Calu3 (cell line): ENCODE measurements around the gene ANXA11. TPM values are rescaled to one million over a fixed set of nuclear protein-coding genes. Genes with fewer than 3 reads are reported as not detected.
"Not testable (repeated sequence)": the region's sequence is repeated elsewhere in the genome, so short reads cannot be mapped to it uniquely, and the experiment has no call there.

Experiments
- BruUV-seq: library from RNA; stranded (reverse); fragments of 400-500 nt; replicated peaks from 2 replicates; lab custom pipeline; 2021; lab: Mats Ljungman, UMichigan
- CTCF ChIA-PET: fragments of 300-600 bp; sonication (Branson Sonifier 250); formaldehyde crosslinking; loops from one replicate; lab custom pipeline; 2022; ENCODE audit warnings: antibody characterized with exemption; lab: Charles Lee
- DNase-seq: peaks from one replicate; pipeline ENCODE4 v3.0.0; 2022
- H3K27ac Mint-ChIP-seq: one replicate; pipeline ENCODE4 v1.8.0; 2022; ENCODE audit warnings: mixed read lengths; ENCODE audit not compliant: unreplicated experiment
- H3K27me3 Mint-ChIP-seq: one replicate; pipeline ENCODE4 v1.8.0; 2022; ENCODE audit warnings: mixed read lengths; ENCODE audit not compliant: unreplicated experiment
- H3K36me3 Mint-ChIP-seq: one replicate; pipeline ENCODE4 v1.8.0; 2022; ENCODE audit warnings: mild to moderate bottlenecking, moderate library complexity, mixed read lengths; ENCODE audit not compliant: insufficient read depth, unreplicated experiment
- H3K4me1 Mint-ChIP-seq: one replicate; pipeline ENCODE4 v1.8.0; 2022; ENCODE audit warnings: mild to moderate bottlenecking, low read depth, mixed read lengths; ENCODE audit not compliant: unreplicated experiment
- H3K4me3 Mint-ChIP-seq: one replicate; pipeline ENCODE4 v1.8.0; 2022; ENCODE audit warnings: mild to moderate bottlenecking, low read depth, moderate library complexity, mixed read lengths; ENCODE audit not compliant: unreplicated experiment
- H3K9me3 Mint-ChIP-seq: one replicate; pipeline ENCODE4 v1.8.0; 2022; ENCODE audit warnings: low read depth, mixed read lengths; ENCODE audit not compliant: unreplicated experiment
- intact Hi-C: fragments of 100-400 bp; cut with micrococcal nuclease; formaldehyde crosslinking; loops from one replicate; pipeline ENCODE4 v1.10.0; 2022; ENCODE audit not compliant: unreplicated experiment
- total RNA-seq: library from RNA; stranded (reverse); gene quantifications from 2 replicates; pipeline ENCODE4 v1.2.3, GENCODE V29; 2022

ANXA11 gene
- total RNA-seq, 1 experiment from 2014 or later: 835 TPM

DNA sequence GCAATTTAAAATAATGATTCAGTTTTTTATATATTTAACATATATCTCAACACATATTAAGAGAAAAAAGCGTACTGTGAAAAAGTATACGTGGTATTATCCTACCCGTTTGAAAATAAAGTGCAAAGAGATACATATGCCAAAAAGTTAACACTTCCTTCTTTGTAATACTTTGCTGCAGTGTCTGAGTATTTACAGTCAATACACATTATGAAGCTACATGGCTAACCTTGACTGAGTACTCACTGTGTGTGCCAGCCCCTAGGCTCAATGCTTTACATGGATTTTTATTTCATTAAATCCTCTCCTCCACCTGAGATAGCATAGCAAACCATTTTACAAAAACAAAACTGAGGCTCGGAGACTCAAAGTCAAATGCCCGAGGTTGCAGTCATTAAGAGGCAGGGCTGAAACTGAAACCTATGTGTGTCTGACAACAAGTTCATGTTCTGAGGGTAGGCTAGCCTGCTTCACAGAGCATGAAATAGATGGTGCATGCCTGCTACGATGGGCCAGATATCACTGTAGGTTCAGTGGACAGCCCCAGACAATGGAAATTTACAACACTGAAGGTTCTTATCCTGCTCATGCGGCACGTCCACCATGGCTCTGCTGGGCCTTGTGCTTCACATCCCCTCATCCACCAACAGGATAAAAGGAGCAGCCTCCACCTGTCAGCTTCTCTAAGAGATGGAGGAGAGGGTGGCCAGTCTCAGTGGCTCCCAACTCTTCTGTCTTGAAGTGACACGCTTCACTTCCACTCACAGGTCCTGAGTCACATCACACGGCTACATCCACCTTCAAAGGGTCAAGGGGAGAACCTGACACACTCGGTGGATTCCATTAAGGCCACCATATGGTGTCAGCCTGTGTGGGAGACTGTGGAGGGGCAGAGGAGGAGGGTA is 29.2 kb upstream of the ANXA11 start:
- H3K27me3 Mint-ChIP-seq, H3K9me3 Mint-ChIP-seq, BruUV-seq, H3K27ac Mint-ChIP-seq, DNase-seq, H3K4me1 Mint-ChIP-seq, intact Hi-C loops, H3K36me3 Mint-ChIP-seq, H3K4me3 Mint-ChIP-seq: not testable (repeated sequence)
- CTCF ChIA-PET: interaction anchor here (0.5 kb wide), 1 partner anchor 376 kb away, joined by 4 read pairs; no protein-coding TSS in a partner anchor

DNA sequence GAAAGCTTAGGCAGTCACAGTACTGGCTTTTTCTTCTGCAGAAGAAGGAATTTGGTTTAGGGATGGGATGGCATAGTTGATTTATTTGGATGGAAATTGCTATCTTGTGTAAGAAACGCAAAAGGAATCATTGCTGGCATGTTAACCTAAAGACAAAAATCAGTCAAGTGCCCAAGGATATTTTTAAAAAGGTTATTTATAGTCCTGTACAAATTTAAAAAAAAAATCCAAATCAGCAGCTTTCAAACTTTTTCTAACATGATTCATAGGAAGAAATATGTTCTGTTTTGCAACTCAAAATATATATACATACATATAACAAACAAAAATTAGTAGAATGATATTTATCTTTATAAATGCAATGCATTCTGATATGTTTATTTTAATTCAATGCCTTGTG is 28.5 kb upstream of the ANXA11 start:
- H3K9me3 Mint-ChIP-seq, H3K4me3 Mint-ChIP-seq, H3K27ac Mint-ChIP-seq, BruUV-seq, DNase-seq, H3K27me3 Mint-ChIP-seq, H3K36me3 Mint-ChIP-seq, intact Hi-C loops, H3K4me1 Mint-ChIP-seq: not testable (repeated sequence)
- CTCF ChIA-PET: interaction anchor here (0.5 kb wide), 1 partner anchor 377 kb away, joined by 4 read pairs; no protein-coding TSS in a partner anchor

DNA sequence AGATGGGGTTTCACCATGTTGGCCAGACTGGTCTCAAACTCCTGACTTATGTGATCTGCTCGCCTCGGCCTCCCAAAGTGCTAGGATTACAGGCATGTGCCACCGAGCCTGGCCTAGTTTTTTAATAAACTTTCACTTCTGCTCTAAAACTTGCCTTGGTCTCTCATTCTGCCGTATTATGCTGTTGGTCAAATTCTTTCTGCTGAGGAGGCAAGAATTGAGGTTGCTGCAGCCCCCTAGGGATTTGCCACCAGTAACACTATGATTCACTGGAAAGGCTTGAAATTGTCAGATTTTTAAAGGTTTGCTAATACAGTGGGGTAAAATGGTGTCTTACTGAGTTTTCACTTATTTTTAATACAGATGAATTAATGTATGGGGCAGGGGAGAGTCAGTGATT is 21.4 kb upstream of the ANXA11 start:
- DNase-seq, BruUV-seq, H3K9me3 Mint-ChIP-seq, CTCF ChIA-PET, H3K4me3 Mint-ChIP-seq, H3K27me3 Mint-ChIP-seq, H3K4me1 Mint-ChIP-seq, H3K27ac Mint-ChIP-seq, H3K36me3 Mint-ChIP-seq: not testable (repeated sequence)
- intact Hi-C loops: loop anchor here (5.0 kb wide), 1 partner anchor 169 kb away; no protein-coding TSS in a partner anchor

DNA sequence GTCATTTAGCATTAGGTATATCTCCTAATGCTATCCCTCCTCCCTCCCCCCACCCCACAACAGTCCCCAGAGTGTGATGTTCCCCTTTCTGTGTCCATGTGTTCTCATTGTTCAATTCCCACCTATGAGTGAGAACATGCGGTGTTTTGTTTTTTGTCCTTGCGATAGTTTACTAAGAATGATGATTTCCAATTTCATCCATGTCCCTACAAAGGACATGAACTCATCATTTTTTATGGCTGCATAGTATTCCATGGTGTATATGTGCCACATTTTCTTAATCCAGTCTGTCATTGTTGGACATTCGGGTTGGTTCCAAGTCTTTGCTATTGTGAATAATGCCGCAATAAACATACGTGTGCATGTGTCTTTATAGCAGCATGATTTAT is 17.7 kb upstream of the ANXA11 start:
- H3K27ac Mint-ChIP-seq, H3K4me1 Mint-ChIP-seq, H3K36me3 Mint-ChIP-seq, H3K27me3 Mint-ChIP-seq, BruUV-seq, intact Hi-C loops, H3K4me3 Mint-ChIP-seq, DNase-seq, H3K9me3 Mint-ChIP-seq: not testable (repeated sequence)
- CTCF ChIA-PET: interaction anchor here (1.0 to 1.2 kb wide), 7 partner anchors 19 to 165 kb away, joined by 5 to 30 read pairs (median 5); no protein-coding TSS in a partner anchor

DNA sequence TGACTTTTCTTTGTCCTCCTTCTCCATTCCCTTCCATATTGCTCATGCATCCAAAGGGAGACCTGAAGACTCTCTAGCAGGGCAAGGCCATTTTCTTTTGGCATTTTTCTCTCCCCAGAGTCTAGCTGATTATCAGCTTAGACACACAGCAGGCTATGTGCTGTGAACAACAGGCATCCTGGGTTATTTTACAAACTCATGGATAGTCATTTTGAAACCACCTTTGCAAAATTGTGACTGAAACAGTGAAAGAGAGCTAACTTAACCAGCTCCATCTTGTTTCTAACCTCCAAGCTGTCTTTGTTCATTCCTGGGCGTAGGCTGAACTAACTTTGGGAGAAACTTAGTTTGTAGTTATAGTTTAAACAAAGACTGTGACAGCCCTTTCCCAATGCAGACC is 13.5 kb upstream of the ANXA11 start:
- H3K27me3 Mint-ChIP-seq, H3K9me3 Mint-ChIP-seq, intact Hi-C loops, DNase-seq, BruUV-seq, H3K4me3 Mint-ChIP-seq, H3K4me1 Mint-ChIP-seq, H3K27ac Mint-ChIP-seq, CTCF ChIA-PET: not testable (repeated sequence)
- peaks cover 14% of the 10 kb centered on the region for H3K36me3 Mint-ChIP-seq

DNA sequence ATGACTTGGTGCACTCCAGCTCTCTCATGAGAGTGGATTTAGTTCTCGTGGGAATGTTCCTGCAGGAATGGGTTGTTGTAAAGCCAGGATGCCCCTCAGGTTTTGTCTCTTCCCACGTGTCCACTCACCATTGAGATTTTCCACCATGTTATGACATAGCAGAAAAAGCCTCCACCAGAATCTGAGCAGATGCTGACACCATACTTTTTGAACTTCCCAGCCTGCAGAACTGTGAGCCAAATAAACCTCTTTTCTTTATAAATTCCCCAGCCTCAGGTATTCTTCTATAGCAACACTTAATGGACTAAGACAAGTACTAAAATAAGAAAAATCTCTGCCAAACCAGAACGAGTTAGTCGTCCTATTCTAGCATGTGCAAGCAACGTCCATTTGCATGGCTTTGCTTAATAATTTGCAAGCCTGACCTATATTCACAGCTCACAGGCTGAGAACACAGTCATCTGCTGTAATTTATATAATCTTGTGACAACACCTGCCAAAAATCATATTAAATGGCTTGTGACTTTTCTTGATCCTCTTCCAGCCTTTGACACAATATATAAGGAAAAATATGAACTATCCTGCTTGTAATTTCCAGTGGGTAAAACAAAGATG is 9.1 kb upstream of the ANXA11 start:
- not testable (repeated sequence) for H3K27me3 Mint-ChIP-seq, BruUV-seq

DNA sequence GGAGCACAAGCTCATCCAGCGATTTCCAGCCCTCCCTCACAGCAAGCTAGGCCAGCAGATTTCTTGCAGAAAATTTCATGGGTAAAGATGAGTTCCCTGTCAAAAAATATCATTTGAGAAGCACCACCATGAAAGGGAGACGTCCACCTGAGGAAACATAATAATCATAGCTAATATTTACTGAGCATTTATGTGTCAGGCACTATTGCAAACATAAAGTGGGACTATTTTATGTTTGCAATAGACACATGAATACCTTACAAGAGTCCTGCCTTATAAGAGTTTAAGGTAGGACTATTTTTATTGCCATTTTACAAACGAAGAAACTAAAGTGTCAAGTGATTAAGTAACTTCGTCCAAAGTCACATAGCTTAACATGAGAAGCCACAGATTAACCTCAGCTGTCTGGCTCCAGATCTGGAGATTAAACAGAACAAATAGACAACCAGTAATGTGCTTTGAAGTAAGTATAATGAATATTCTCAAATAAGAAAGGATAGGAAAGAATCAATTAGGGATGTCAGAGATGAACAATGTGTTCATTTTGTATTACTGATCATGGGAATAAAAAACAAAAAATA is 7.3 kb upstream of the ANXA11 start:
- DNase-seq, H3K9me3 Mint-ChIP-seq, intact Hi-C loops, H3K27ac Mint-ChIP-seq, H3K4me3 Mint-ChIP-seq, H3K27me3 Mint-ChIP-seq, BruUV-seq: not testable (repeated sequence)
- CTCF ChIA-PET: interaction anchor here (1.1 kb wide), 1 partner anchor 69 kb away, joined by 5 read pairs; no protein-coding TSS in a partner anchor
- Mint-ChIP-seq H3K4me1 (peaks cover 58% of the 10 kb centered on the region), H3K36me3 (peaks cover 46% of the 10 kb centered on the region)

More for the DNA sequence above, 9.1 kb upstream of the ANXA11 start:
- H3K4me3 Mint-ChIP-seq, H3K27ac Mint-ChIP-seq, H3K9me3 Mint-ChIP-seq, intact Hi-C loops, CTCF ChIA-PET, DNase-seq: not testable (repeated sequence)
- H3K4me1 Mint-ChIP-seq: peaks cover 50% of the 10 kb centered on the region
- H3K36me3 Mint-ChIP-seq: peaks cover 27% of the 10 kb centered on the region
